Heart left ventricle (tissue), 16 donors: ENCODE results near the gene RAB19. TPM values are rescaled to one million over a fixed set of nuclear protein-coding genes. Genes with fewer than 3 reads are reported as not detected.

Source experiments
- ATAC-seq, 4 donors: fragments of 200-7000 bp; cut with Tn5 transposase; one replicate each; pipeline ENCODE4 v1.9.1; 2020 to 2022; ENCODE audit warnings: moderate library complexity in 4 of 4, mild to moderate bottlenecking in 3 of 4, moderate number of reproducible peaks in 1 of 4
- DNase-seq, 5 donors: peaks; one replicate each; pipeline ENCODE4 v3.0.0-alpha.2; 2020
- H3K27ac ChIP-seq, 12 donors: fragments of 200-600 bp; sonication (generic) in 4 of 12; one replicate each; pipeline versions ENCODE4 v1.5.0 to v1.8.0; 2016 to 2022; ENCODE audit warnings: mild to moderate bottlenecking in 2 of 12
- H3K27me3 ChIP-seq, 9 donors: fragments of 200-600 bp; sonication (generic) in 2 of 9; one replicate each; pipeline versions ENCODE4 v1.5.1 to v1.8.0; 2016 to 2022; ENCODE audit warnings: mild to moderate bottlenecking in 3 of 9
- H3K36me3 ChIP-seq, 9 donors: fragments of 200-600 bp; sonication (generic) in 2 of 9; one replicate each; pipeline versions ENCODE4 v1.5.0 to v1.8.0; 2018 to 2022; ENCODE audit warnings: mild to moderate bottlenecking in 2 of 9
- H3K4me1 ChIP-seq, 12 donors: fragments of 200-600 bp; sonication (generic) in 4 of 12; one replicate each; pipeline versions ENCODE4 v1.5.0 to v1.8.0; 2016 to 2022; ENCODE audit warnings: mild to moderate bottlenecking in 3 of 12
- H3K4me3 ChIP-seq, 12 donors: fragments of 200-600 bp; sonication (generic) in 4 of 12; one replicate each; pipeline versions ENCODE4 v1.5.0 to v1.8.0; 2017 to 2022; ENCODE audit warnings: mild to moderate bottlenecking in 9 of 12, moderate library complexity in 4 of 12
- H3K9me3 ChIP-seq, 12 donors: fragments of 200-600 bp; sonication (generic) in 4 of 12; one replicate each; pipeline versions ENCODE4 v1.5.0 to v1.8.0; 2016 to 2022; ENCODE audit warnings: mild to moderate bottlenecking in 1 of 12
- POLR2A ChIP-seq, 2 donors: fragments of 450-650 bp; IDR thresholded peaks; one replicate each; pipeline ENCODE4 v1.6.1; 2017; ENCODE audit warnings: antibody characterized with exemption in 2 of 2, mild to moderate bottlenecking in 2 of 2, moderate library complexity in 2 of 2
- WGBS, 4 donors: extraction: QIAGEN DNeasy Blood & Tissue Kit in 2 of 4; methylation state at CpG; one replicate each; pipeline versions ENCODE4 v1.1.5 to v1.1.7; 2013 to 2018; 5-methylcytosine and 5-hydroxymethylcytosine counted together
- intact Hi-C, 10 donors: fragments of 100-400 bp; cut with DNase I; formaldehyde crosslinking; loops; one replicate each; pipeline versions ENCODE4 v1.11.1 to v1.14.2; 2022
- polyA plus RNA-seq, 2 donors: library from polyadenylated mRNA; stranded (reverse); fragments of 200-250 nt; gene quantifications; one replicate each; pipeline ENCODE4 v1.2.3, GENCODE V29; 2013
- total RNA-seq, 9 donors: library from RNA; depleted of rRNA in 2 of 9; stranded (reverse); fragments of >200 nt in 2 of 9; fragmentation: NEBNext Ultra II Directional in 3 of 9; extraction: Animal tissue kit (Norgen Biotek cat#: 25700) in 3 of 9; gene quantifications; one replicate each; pipeline versions ENCODE4 v1.1.0 to v1.2.4, GENCODE V29; 2016 to 2023
- TF ChIP-seq, protein P1 (sequence below), 12 donors: fragments of 200-600 bp; sonication (generic) in 4 of 12; IDR thresholded peaks; one replicate each; pipeline versions ENCODE4 v1.5.0 to v1.8.0; 2018 to 2022; ENCODE audit warnings: antibody characterized with exemption in 12 of 12, mild to moderate bottlenecking in 5 of 12
- donor health status: ischemic (EF 13 %, LVEDD 7.1; RV severe dilation, severe dysfunction).
- donor health status: healthy with polysubstance abuse.
- donor health status: DM: no; HTN: yes; CAD: no.
- donor health status: DM: no; HTN: no; CAD: no.
- donor health status: ischemic (EF 25% LVEDD 6.9; RV normal size, moderate dysfunction).
- donor health status: ischemic (EF 25% LVEDD 5.7; RV mildly dilated, moderate dysfunction).
- donor health status: healthy.
- donor health status: DM: yes; HTN: yes; CAD: no.
- donor health status: ischemic (EF 35%, LVEDD 5.7; RV mildly dilated, moderate dysfunction).
- donor health status: nonischemic (EF 11% LVEDD 7.7; RV severe dilation, severe dysfunction).
- donor health status: DM: yes; HTN: yes; CAD: no.
- donor health status: PGD.
- donor health status: ischemic (EF 29% LVEDD 5.4; RV normal size, mild dysfunction).
- donor health status: nonischemic (EF 23%, LVEDD 6.1; RV moderate dilation, normal function).

The RAB19 gene
- total and polyA plus RNA-seq, 11 donors, result not detected

DNA sequence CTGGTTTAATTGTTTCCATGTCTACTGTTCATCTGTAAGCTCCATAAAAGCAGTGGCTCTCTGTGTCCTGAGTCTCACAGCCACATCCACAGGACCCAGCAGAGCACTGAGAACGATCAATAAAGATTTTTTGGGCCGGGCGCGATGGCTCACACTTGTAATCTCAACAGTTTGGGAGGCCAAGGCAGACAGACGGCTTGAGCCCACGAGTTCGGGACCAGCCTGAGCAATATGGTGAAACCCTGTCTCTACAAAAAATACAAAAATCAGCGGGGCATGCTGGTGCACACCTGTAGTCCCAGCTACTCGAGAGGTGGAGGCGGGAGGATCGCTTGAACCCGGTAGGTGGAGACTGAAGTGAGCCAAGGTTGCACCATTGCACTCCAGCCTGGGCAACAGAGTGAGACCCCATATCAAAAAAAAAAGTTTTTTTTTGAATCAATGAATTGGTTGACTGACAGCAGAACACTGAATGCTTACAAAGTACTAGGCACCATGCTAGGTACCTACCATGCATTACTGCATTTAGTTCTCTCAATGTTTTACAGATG lies 10.0 kb upstream of the RAB19 start:
- DNase-seq (no peak), ATAC-seq (no peak)
- intact Hi-C loops, result no loop called here
- no peaks in the 10 kb centered on the region for H3K36me3 ChIP-seq
- H3K27me3 ChIP-seq, result peaks cover 0 to 5% (median 0%) of the 10 kb centered on the region in 9 donors
- no peaks in the 10 kb centered on the region for H3K9me3 ChIP-seq
- TF ChIP-seq POLR2A (IDR thresholded peaks at IDR 0.05), result no peak
- TF ChIP-seq, protein P1, sequence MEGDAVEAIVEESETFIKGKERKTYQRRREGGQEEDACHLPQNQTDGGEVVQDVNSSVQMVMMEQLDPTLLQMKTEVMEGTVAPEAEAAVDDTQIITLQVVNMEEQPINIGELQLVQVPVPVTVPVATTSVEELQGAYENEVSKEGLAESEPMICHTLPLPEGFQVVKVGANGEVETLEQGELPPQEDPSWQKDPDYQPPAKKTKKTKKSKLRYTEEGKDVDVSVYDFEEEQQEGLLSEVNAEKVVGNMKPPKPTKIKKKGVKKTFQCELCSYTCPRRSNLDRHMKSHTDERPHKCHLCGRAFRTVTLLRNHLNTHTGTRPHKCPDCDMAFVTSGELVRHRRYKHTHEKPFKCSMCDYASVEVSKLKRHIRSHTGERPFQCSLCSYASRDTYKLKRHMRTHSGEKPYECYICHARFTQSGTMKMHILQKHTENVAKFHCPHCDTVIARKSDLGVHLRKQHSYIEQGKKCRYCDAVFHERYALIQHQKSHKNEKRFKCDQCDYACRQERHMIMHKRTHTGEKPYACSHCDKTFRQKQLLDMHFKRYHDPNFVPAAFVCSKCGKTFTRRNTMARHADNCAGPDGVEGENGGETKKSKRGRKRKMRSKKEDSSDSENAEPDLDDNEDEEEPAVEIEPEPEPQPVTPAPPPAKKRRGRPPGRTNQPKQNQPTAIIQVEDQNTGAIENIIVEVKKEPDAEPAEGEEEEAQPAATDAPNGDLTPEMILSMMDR (IDR thresholded peaks at IDR 0.05), result no peak
- no peak overlapping the region for H3K4me3 ChIP-seq
- H3K27ac ChIP-seq, result no peak overlapping the region
- H3K4me1 ChIP-seq, result peaks cover 0 to 50% (median 6%) of the 10 kb centered on the region in 12 donors
- 94 to 98% (median 97%) methylated on average over 12 of the region's 12 CpGs for WGBS, 4 donors

DNA sequence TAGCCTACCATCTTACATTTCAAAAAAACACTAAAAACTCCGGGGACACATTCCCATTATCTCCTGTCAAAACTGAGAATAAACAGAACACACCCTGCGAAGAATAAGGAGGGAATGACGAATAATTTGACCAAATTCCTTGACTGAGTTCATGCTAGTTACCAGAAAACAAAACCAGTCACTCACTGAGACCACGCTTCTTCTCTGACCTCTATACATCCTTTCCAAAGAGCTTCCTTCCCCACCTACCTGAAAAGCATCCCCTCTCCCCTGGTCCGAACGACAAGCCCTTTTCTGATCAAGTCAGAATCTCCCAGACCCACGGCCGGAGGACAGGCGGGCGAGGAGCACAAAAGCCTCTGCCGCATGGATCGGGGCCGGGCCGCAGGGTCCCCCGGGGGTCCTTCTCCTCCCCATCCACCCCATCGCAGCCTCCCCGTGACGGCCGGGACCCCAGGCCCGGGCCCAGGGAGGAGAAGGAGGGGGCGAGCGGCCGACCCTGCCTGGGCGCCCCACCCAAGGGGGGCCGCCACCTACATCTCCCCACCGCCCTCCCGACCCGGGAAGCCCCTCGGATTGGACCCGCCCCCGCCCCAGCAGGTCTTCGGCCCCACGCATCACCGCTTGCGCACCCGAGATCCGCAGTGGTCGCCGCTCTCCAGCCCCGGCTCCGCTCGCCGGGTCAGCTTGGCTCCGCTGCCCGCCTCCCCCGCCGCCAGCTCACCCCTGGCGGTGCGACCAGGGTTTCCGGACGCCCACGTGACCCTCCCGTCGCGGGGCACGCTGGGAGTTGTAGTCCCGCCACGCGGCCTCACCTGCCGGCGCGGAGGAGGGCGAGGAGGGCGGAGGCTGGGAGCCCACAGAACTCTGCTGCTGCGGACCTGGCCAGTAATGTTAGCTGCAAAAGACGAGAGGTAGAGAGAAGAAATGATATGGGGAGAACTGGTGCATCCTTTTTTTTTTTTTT lies 5.8 kb upstream of the RAB19 start, which contains the start of gene SLC37A3:
Gene SLC37A3, minus strand, starts transcription at position 747 of the 967 bp plus-strand sequence. CDS start 16,004 bp downstream, outside the sequence.
- 0 to 2% (median 1%) methylated on average over 48 to 66 of the region's 66 CpGs for WGBS, 4 donors

GRCh38 chr7:140398821-140399220 lies 5.0 kb upstream of the RAB19 start:
- WGBS, 4 donors, result 73 to 76% (median 74%) methylated on average over 10 of the region's 10 CpGs
- H3K4me1 ChIP-seq, result peaks cover 0 to 28% (median 3%) of the 10 kb centered on the region in 12 donors
- TF ChIP-seq, protein P1 (IDR thresholded peaks at IDR 0.05), result no peak
- TF ChIP-seq POLR2A (IDR thresholded peaks at IDR 0.05), result no peak
- intact Hi-C loops, result no loop called here
- H3K36me3 ChIP-seq, result no peaks in the 10 kb centered on the region
- H3K27ac ChIP-seq, result no peak overlapping the region
- no peak for ATAC-seq
- H3K27me3 ChIP-seq, result peaks cover 0 to 35% (median 5%) of the 10 kb centered on the region in 9 donors
- DNase-seq, result no peak
- no peaks in the 10 kb centered on the region for H3K9me3 ChIP-seq
- H3K4me3 ChIP-seq, result peak overlapping the region in 9 of 12 donors; percentile 83 to 100 (median 94)

More for the DNA sequence above, 5.8 kb upstream of the RAB19 start, which contains the start of gene SLC37A3:
- intact Hi-C loops, result no loop called here
- Histone ChIP-seq H3K4me1 (peaks cover 0 to 24% (median 3%) of the 10 kb centered on the region in 12 donors), H3K4me3 (peak within 1 kb of the TSS; percentile 70 to 100 (median 90)), H3K36me3 (no peaks in the 10 kb centered on the region), H3K27ac (peak within 1 kb of the TSS in 11 of 12 donors; percentile 59 to 92 (median 84)), H3K9me3 (no peaks in the 10 kb centered on the region), H3K27me3 (peaks cover 0 to 28% (median 3%) of the 10 kb centered on the region in 9 donors)
- TF ChIP-seq, protein P1 (IDR thresholded peaks at IDR 0.05), result peak in 4 of 12 donors; percentile 14 to 32 (median 24)
- peak in 1 of 2 donors; percentile 76 for TF ChIP-seq POLR2A (IDR thresholded peaks at IDR 0.05)
- ATAC-seq (peak; percentile 88 to 99 (median 98)), DNase-seq (peak; percentile 87 to 94 (median 89))

DNA sequence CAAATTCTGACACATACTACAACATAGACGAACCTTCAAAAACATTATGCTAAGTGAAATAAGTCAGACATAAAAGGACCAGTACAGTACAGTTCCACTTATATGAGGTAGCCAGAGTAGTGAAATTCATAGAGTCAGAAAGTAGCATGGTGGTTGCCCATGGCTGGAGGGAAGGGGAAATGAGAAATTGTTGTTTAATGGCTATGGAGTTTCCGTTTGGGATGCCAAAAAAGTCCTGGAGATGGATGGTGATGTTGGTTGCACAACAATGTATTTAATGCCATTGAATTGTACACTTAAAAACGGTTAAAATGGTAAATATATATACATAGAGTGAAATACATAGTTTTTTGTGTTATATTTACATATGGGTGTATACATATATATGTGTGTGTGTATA lies 3.5 kb upstream of the RAB19 start:
- H3K27ac ChIP-seq, result no peak overlapping the region
- intact Hi-C loops, result no loop called here
- DNase-seq, result no peak
- no peak overlapping the region for H3K4me3 ChIP-seq
- H3K27me3 ChIP-seq, result peaks cover 0 to 39% (median 7%) of the 10 kb centered on the region in 9 donors
- H3K36me3 ChIP-seq, result no peaks in the 10 kb centered on the region
- peaks cover 0 to 35% (median 3%) of the 10 kb centered on the region in 12 donors for H3K4me1 ChIP-seq
- 85 to 87% (median 86%) methylated on average over 3 of the region's 3 CpGs for WGBS, 4 donors
- TF ChIP-seq, protein P1 (IDR thresholded peaks at IDR 0.05), result no peak
- no peak for TF ChIP-seq POLR2A (IDR thresholded peaks at IDR 0.05)
- H3K9me3 ChIP-seq, result no peaks in the 10 kb centered on the region
- no peak for ATAC-seq
